Measurements from ENCODE around the gene SPINK4. TPM values are rescaled to one million over a fixed set of nuclear protein-coding genes. Genes with fewer than 3 reads are reported as not detected.

SPINK4 gene
- total RNA-seq, 1 experiment from 2014 or later = not detected

DNA sequence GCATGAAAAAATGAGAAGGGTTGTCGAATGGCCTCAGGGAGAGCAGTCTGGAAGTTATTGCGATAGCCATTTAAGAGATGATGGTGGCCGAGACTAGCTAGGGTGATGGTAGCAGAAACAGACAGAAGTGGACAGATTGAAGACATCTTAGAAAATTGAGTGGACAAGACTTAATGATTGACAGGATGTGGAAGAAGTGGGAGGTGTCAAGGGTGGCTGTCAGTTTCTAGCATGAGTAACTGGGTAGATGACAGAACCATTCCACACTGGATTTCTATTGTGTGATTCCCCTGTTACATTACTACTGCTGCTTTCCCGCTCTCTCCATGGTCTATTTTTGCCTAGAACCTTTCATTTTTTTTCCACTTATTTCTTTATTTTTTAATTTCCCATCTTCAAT is 37.5 kb downstream of the SPINK4 start (continued):
- TF ChIP-seq, protein P1, sequence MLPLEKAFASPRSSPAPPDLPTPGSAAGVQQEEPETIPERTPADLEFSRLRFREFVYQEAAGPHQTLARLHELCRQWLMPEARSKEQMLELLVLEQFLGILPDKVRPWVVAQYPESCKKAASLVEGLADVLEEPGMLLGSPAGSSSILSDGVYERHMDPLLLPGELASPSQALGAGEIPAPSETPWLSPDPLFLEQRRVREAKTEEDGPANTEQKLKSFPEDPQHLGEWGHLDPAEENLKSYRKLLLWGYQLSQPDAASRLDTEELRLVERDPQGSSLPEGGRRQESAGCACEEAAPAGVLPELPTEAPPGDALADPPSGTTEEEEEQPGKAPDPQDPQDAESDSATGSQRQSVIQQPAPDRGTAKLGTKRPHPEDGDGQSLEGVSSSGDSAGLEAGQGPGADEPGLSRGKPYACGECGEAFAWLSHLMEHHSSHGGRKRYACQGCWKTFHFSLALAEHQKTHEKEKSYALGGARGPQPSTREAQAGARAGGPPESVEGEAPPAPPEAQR (CRISPR knock-in tag; IDR thresholded peaks at IDR 0.05) = no peak
- TF ChIP-seq FOXK1 (CRISPR knock-in tag; IDR thresholded peaks at IDR 0.05) = no peak

DNA sequence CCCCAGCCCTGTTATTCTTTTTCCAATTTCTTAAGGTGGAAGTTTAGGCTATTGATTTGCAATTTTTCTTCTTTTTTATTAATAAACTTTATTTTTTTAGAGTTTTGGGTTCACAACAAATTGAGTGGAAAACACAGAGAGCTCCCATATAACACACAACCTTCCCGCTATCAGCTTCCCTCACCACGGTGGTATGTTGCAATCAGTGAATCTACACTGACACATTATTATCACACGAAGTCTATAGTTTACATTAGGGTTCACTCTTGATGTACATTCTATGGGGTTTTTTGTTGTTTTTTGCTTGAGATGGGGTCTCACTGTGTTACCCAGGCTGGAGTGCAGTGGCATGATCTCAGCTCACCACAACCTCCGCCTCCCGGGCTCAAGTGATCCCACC is 45.5 kb downstream of the SPINK4 start:
- DNase-seq (ENCODE audit: low spot score) (no peak), ATAC-seq (no peak)
- ChIA-PET CTCF (interaction anchor here (0.7 to 2.7 kb wide), 3 partner anchors 167 to 205 kb away, joined by 3 to 16 read pairs (median 3); no protein-coding TSS in a partner anchor), POLR2A (no interaction called here)
- H3K4me1 Mint-ChIP-seq = no peaks in the 10 kb centered on the region; the same call in 1 of the 2 replicates
- H3K27ac Mint-ChIP-seq = no peak overlapping the region
- H3K4me3 Mint-ChIP-seq = no peak overlapping the region
- H3K27me3 Mint-ChIP-seq (ENCODE audit: low read depth) = no peaks in the 10 kb centered on the region
- peaks cover 3% of the 10 kb centered on the region; the same call in 1 of the 2 replicates for H3K36me3 Mint-ChIP-seq
- H3K9me3 Mint-ChIP-seq = no peaks in the 10 kb centered on the region
- TF ChIP-seq NFATC4 (CRISPR knock-in tag; IDR thresholded peaks at IDR 0.05) = no peak

DNA sequence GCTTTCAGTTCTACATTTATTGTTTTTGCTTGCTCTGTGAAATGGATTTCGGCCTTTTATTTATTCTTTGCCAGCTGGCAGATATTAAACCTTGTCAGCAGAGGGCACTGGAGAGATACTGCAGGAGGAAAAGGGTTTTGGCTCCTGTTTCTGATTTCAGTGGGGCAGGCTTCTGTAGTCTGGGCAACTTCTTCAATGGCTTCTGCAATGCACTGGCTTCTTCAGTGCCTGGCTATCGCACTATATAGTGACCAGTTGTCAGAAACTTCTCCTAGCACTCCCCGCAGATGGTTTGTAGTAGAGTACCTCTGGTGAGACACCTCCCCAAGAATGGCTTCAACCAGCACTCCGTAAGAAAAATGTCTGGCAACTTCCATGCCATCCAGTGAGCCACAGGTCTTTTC is 47.1 kb downstream of the SPINK4 start:
- TF ChIP-seq, protein P2, sequence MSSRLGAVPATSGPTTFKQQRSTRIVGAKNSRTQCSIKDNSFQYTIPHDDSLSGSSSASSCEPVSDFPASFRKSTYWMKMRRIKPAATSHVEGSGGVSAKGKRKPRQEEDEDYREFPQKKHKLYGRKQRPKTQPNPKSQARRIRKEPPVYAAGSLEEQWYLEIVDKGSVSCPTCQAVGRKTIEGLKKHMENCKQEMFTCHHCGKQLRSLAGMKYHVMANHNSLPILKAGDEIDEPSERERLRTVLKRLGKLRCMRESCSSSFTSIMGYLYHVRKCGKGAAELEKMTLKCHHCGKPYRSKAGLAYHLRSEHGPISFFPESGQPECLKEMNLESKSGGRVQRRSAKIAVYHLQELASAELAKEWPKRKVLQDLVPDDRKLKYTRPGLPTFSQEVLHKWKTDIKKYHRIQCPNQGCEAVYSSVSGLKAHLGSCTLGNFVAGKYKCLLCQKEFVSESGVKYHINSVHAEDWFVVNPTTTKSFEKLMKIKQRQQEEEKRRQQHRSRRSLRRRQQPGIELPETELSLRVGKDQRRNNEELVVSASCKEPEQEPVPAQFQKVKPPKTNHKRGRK (CRISPR knock-in tag; IDR thresholded peaks at IDR 0.05; ENCODE audit: borderline replicate concordance) = no peak
- TF ChIP-seq, protein P3, sequence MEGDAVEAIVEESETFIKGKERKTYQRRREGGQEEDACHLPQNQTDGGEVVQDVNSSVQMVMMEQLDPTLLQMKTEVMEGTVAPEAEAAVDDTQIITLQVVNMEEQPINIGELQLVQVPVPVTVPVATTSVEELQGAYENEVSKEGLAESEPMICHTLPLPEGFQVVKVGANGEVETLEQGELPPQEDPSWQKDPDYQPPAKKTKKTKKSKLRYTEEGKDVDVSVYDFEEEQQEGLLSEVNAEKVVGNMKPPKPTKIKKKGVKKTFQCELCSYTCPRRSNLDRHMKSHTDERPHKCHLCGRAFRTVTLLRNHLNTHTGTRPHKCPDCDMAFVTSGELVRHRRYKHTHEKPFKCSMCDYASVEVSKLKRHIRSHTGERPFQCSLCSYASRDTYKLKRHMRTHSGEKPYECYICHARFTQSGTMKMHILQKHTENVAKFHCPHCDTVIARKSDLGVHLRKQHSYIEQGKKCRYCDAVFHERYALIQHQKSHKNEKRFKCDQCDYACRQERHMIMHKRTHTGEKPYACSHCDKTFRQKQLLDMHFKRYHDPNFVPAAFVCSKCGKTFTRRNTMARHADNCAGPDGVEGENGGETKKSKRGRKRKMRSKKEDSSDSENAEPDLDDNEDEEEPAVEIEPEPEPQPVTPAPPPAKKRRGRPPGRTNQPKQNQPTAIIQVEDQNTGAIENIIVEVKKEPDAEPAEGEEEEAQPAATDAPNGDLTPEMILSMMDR (IDR thresholded peaks at IDR 0.05) = 0 out of 2 replicates have a peak, but pooled peaks have one; percentile 20
- Mint-ChIP-seq H3K4me1 (peaks cover 8% of the 10 kb centered on the region), H3K4me3 (no peak overlapping the region), H3K9me3 (no peaks in the 10 kb centered on the region), H3K36me3 (peaks cover 2% of the 10 kb centered on the region; the same call in 1 of the 2 replicates), H3K27ac (peak overlapping the region; percentile 38; the same call in 1 of the 2 replicates), H3K27me3 (ENCODE audit: low read depth) (no peaks in the 10 kb centered on the region)
- ChIA-PET CTCF (interaction anchor here (0.6 to 2.7 kb wide), 9 partner anchors 9 to 262 kb away, joined by 3 to 16 read pairs (median 3); partner anchors contain the start of gene DNAJA1), POLR2A (interaction anchor here (0.6 kb wide), 1 partner anchor 14 kb away, joined by 4 read pairs; no protein-coding TSS in a partner anchor)
- ATAC-seq = peak; percentile 41
- no peak for DNase-seq (ENCODE audit: low spot score)

DNA sequence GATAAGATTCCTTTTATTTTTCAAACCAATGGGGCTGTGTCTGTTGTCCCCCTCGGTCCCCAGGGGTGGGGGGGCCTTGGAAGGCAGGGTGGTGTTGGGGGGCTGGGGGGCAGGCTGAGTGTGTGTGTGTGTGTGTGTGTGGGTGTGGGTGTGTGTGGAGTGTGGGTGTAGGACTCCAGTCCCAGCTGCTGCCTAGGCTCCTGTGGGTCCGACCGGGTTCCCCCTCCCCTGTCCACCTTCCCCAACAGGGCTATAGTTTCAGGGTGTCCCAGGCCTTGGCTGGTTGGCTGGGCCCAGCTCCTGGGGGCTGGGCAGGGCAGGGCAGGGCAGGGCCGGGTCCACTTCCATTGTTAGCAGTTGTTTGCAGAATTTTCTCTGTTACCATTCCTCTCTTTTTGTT is 48.3 kb downstream of the SPINK4 start:
- no peak for ATAC-seq
- Mint-ChIP-seq H3K27me3 (ENCODE audit: low read depth) (no peaks in the 10 kb centered on the region), H3K36me3 (no peaks in the 10 kb centered on the region), H3K4me3 (no peak overlapping the region), H3K4me1 (peaks cover 14% of the 10 kb centered on the region), H3K27ac (no peak overlapping the region), H3K9me3 (no peaks in the 10 kb centered on the region)
- CTCF ChIA-PET = interaction anchor here (0.7 to 2.7 kb wide), 3 partner anchors 165 to 179 kb away, joined by 3 to 16 read pairs (median 15); no protein-coding TSS in a partner anchor
- no peak for DNase-seq (ENCODE audit: low spot score)
- POLR2A ChIA-PET = no interaction called here
- TF ChIP-seq JAZF1 (CRISPR knock-in tag; IDR thresholded peaks at IDR 0.05) = no peak
- TF ChIP-seq, protein P4, sequence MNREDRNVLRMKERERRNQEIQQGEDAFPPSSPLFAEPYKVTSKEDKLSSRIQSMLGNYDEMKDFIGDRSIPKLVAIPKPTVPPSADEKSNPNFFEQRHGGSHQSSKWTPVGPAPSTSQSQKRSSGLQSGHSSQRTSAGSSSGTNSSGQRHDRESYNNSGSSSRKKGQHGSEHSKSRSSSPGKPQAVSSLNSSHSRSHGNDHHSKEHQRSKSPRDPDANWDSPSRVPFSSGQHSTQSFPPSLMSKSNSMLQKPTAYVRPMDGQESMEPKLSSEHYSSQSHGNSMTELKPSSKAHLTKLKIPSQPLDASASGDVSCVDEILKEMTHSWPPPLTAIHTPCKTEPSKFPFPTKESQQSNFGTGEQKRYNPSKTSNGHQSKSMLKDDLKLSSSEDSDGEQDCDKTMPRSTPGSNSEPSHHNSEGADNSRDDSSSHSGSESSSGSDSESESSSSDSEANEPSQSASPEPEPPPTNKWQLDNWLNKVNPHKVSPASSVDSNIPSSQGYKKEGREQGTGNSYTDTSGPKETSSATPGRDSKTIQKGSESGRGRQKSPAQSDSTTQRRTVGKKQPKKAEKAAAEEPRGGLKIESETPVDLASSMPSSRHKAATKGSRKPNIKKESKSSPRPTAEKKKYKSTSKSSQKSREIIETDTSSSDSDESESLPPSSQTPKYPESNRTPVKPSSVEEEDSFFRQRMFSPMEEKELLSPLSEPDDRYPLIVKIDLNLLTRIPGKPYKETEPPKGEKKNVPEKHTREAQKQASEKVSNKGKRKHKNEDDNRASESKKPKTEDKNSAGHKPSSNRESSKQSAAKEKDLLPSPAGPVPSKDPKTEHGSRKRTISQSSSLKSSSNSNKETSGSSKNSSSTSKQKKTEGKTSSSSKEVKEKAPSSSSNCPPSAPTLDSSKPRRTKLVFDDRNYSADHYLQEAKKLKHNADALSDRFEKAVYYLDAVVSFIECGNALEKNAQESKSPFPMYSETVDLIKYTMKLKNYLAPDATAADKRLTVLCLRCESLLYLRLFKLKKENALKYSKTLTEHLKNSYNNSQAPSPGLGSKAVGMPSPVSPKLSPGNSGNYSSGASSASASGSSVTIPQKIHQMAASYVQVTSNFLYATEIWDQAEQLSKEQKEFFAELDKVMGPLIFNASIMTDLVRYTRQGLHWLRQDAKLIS (CRISPR knock-in tag; IDR thresholded peaks at IDR 0.05; ENCODE audit: borderline replicate concordance) = no peak
- no peak for TF ChIP-seq NFATC4 (CRISPR knock-in tag; IDR thresholded peaks at IDR 0.05)
- TF ChIP-seq, protein P5, sequence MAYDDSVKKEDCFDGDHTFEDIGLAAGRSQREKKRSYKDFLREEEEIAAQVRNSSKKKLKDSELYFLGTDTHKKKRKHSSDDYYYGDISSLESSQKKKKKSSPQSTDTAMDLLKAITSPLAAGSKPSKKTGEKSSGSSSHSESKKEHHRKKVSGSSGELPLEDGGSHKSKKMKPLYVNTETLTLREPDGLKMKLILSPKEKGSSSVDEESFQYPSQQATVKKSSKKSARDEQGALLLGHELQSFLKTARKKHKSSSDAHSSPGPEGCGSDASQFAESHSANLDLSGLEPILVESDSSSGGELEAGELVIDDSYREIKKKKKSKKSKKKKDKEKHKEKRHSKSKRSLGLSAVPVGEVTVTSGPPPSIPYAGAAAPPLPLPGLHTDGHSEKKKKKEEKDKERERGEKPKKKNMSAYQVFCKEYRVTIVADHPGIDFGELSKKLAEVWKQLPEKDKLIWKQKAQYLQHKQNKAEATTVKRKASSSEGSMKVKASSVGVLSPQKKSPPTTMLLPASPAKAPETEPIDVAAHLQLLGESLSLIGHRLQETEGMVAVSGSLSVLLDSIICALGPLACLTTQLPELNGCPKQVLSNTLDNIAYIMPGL (CRISPR knock-in tag; IDR thresholded peaks at IDR 0.05) = no peak
- TF ChIP-seq NFYB (CRISPR knock-in tag; conservative IDR thresholded peaks at IDR 0.05; ENCODE audit: low read depth) = no peak
- TF ChIP-seq FOXP1 (CRISPR knock-in tag; IDR thresholded peaks at IDR 0.05; ENCODE audit: borderline replicate concordance) = no peak
- no peak for TF ChIP-seq ZNF263 (CRISPR knock-in tag; IDR thresholded peaks at IDR 0.05; ENCODE audit: low read depth)
- no peak for TF ChIP-seq TCF7 (CRISPR knock-in tag; IDR thresholded peaks at IDR 0.05; ENCODE audit: low read depth)
- TF ChIP-seq, protein P6, sequence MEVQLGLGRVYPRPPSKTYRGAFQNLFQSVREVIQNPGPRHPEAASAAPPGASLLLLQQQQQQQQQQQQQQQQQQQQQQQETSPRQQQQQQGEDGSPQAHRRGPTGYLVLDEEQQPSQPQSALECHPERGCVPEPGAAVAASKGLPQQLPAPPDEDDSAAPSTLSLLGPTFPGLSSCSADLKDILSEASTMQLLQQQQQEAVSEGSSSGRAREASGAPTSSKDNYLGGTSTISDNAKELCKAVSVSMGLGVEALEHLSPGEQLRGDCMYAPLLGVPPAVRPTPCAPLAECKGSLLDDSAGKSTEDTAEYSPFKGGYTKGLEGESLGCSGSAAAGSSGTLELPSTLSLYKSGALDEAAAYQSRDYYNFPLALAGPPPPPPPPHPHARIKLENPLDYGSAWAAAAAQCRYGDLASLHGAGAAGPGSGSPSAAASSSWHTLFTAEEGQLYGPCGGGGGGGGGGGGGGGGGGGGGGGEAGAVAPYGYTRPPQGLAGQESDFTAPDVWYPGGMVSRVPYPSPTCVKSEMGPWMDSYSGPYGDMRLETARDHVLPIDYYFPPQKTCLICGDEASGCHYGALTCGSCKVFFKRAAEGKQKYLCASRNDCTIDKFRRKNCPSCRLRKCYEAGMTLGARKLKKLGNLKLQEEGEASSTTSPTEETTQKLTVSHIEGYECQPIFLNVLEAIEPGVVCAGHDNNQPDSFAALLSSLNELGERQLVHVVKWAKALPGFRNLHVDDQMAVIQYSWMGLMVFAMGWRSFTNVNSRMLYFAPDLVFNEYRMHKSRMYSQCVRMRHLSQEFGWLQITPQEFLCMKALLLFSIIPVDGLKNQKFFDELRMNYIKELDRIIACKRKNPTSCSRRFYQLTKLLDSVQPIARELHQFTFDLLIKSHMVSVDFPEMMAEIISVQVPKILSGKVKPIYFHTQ (CRISPR knock-in tag; IDR thresholded peaks at IDR 0.05) = no peak
- TF ChIP-seq, protein P7, sequence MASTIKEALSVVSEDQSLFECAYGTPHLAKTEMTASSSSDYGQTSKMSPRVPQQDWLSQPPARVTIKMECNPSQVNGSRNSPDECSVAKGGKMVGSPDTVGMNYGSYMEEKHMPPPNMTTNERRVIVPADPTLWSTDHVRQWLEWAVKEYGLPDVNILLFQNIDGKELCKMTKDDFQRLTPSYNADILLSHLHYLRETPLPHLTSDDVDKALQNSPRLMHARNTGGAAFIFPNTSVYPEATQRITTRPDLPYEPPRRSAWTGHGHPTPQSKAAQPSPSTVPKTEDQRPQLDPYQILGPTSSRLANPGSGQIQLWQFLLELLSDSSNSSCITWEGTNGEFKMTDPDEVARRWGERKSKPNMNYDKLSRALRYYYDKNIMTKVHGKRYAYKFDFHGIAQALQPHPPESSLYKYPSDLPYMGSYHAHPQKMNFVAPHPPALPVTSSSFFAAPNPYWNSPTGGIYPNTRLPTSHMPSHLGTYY (CRISPR knock-in tag; IDR thresholded peaks at IDR 0.05) = no peak
